Measurements from ENCODE around the gene SOD1.

DNA sequence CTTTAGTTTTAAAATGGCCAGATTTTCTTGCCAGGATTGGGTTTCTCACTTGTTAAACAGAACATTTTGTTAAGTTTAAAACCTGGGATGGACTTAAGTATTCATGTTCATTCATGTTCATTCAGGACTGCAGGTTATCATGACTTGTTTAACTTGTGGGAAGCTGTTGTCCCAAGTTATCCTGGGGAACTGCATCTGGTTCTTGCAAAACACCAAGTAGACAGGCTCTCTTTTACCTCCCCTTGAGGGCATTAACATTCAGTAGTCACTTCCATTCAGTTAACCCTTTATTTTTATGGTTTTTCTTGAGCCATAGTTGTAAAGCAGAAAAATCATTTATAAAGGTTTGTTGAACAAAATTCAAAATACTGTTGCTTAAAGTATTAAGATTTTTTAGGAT lies 8.1 kb downstream of the SOD1 start:
- TF ChIP-seq, protein P1, sequence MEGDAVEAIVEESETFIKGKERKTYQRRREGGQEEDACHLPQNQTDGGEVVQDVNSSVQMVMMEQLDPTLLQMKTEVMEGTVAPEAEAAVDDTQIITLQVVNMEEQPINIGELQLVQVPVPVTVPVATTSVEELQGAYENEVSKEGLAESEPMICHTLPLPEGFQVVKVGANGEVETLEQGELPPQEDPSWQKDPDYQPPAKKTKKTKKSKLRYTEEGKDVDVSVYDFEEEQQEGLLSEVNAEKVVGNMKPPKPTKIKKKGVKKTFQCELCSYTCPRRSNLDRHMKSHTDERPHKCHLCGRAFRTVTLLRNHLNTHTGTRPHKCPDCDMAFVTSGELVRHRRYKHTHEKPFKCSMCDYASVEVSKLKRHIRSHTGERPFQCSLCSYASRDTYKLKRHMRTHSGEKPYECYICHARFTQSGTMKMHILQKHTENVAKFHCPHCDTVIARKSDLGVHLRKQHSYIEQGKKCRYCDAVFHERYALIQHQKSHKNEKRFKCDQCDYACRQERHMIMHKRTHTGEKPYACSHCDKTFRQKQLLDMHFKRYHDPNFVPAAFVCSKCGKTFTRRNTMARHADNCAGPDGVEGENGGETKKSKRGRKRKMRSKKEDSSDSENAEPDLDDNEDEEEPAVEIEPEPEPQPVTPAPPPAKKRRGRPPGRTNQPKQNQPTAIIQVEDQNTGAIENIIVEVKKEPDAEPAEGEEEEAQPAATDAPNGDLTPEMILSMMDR (IDR thresholded peaks at IDR 0.05), result no peak
- no peak for TF ChIP-seq POLR2A (IDR thresholded peaks at IDR 0.05)
- TF ChIP-seq POLR2AphosphoS5 (IDR thresholded peaks at IDR 0.05), result no peak
- TF ChIP-seq EP300 (IDR thresholded peaks at IDR 0.05), result no peak
